DOHH2 (cell line): ENCODE measurements around the gene AUTS2.

Experiments used
- EZH2phosphoT487 ChIP-seq: fragments of 200-600 bp; sonication (generic); IDR thresholded peaks from 2 replicates; pipeline ENCODE4 v1.6.1; 2017; ENCODE audit warnings: borderline replicate concordance, mild to moderate bottlenecking, antibody characterized with exemption, low read length, moderate library complexity, mixed read lengths
- TF ChIP-seq, protein P1 (sequence below): fragments of 200-600 bp; sonication (generic); IDR thresholded peaks from one replicate; pipeline ENCODE4 v1.5.1; 2014; ENCODE audit warnings: antibody characterized with exemption, mild to moderate bottlenecking, low read depth, low read length; ENCODE audit not compliant: poor library complexity, severe bottlenecking

DNA sequence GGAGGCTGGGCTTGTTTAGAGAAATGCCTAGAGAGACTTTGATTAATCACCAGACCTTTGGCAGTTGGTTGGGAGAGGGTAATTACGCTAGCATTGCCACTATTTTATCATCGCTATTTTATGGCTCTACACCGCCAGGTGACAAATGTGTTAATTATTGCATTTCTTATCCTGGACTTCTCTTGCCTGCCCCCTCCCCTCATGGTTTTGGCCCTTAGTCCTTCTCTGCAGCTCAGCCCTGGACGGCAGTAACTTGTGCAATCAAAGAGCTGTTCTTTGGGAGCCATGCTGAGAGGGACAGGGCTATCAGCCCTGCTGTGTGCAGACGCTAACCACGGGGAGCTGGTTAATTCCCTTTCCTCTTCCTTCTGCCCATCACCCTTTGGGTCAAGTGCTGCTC lies 585.0 kb downstream of the AUTS2 start:
- no peak for TF ChIP-seq EZH2phosphoT487
- TF ChIP-seq, protein P1, sequence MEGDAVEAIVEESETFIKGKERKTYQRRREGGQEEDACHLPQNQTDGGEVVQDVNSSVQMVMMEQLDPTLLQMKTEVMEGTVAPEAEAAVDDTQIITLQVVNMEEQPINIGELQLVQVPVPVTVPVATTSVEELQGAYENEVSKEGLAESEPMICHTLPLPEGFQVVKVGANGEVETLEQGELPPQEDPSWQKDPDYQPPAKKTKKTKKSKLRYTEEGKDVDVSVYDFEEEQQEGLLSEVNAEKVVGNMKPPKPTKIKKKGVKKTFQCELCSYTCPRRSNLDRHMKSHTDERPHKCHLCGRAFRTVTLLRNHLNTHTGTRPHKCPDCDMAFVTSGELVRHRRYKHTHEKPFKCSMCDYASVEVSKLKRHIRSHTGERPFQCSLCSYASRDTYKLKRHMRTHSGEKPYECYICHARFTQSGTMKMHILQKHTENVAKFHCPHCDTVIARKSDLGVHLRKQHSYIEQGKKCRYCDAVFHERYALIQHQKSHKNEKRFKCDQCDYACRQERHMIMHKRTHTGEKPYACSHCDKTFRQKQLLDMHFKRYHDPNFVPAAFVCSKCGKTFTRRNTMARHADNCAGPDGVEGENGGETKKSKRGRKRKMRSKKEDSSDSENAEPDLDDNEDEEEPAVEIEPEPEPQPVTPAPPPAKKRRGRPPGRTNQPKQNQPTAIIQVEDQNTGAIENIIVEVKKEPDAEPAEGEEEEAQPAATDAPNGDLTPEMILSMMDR = no peak
